Esophagus squamous epithelium (tissue), 5 donors: ENCODE data around the gene MSL1. TPM values are rescaled to one million over a fixed set of nuclear protein-coding genes. Genes with fewer than 3 reads are reported as not detected.
"Not testable (repeated sequence)": the region's sequence is repeated elsewhere in the genome, so short reads cannot be mapped to it uniquely, and the experiment has no call there.

ENCODE experiments used
- DNase-seq: peaks from one replicate; lab custom pipeline; 2025; lab: John Stamatoyannopoulos, UW
- H3K27ac ChIP-seq, 4 donors: fragments of 200-600 bp; sonication (generic); one replicate each; pipeline ENCODE4 v1.5.1; 2016 to 2019; ENCODE audit warnings: mild to moderate bottlenecking in 1 of 4
- H3K27me3 ChIP-seq, 4 donors: fragments of 200-600 bp; sonication (generic); 1 replicate in 3 of 4; 2 replicates in 1 of 4; pipeline versions ENCODE4 v1.5.1 to v1.6.0; 2017 to 2021; ENCODE audit warnings: antibody characterized with exemption in 1 of 4
- H3K36me3 ChIP-seq, 3 donors: fragments of 200-600 bp; sonication (generic); one replicate each; pipeline ENCODE4 v1.5.1; 2016 to 2019
- H3K4me1 ChIP-seq, 3 donors: fragments of 200-600 bp; sonication (generic); one replicate each; pipeline ENCODE4 v1.5.1; 2017 to 2019
- H3K4me3 ChIP-seq, 4 donors: fragments of 200-600 bp; sonication (generic); 1 replicate in 3 of 4; 2 replicates in 1 of 4; pipeline ENCODE4 v1.5.1; 2016 to 2019; ENCODE audit warnings: mild to moderate bottlenecking in 2 of 4, moderate library complexity in 1 of 4
- H3K9me3 ChIP-seq, 3 donors: fragments of 200-600 bp; sonication (generic); one replicate each; pipeline ENCODE4 v1.5.1; 2016 to 2019
- CTCF ChIP-seq, 6 experiments: fragments of 450-650 bp in 4 of 6; fragments of 200-600 bp in 2 of 6; sonication (generic) in 2 of 6; IDR thresholded peaks; one replicate each; pipeline ENCODE4 v1.5.1; 2016 to 2019; ENCODE audit warnings: antibody characterized with exemption in 6 of 6, mild to moderate bottlenecking in 4 of 6, moderate library complexity in 4 of 6
- POLR2A ChIP-seq, 4 donors: fragments of 450-650 bp; IDR thresholded peaks; one replicate each; pipeline ENCODE4 v1.6.1; 2017; ENCODE audit warnings: antibody characterized with exemption in 4 of 4, mild to moderate bottlenecking in 4 of 4, moderate library complexity in 3 of 4
- WGBS, 2 donors: methylation state at CpG; one replicate each; pipeline ENCODE4 v1.1.5; 2018; 5-methylcytosine and 5-hydroxymethylcytosine counted together
- intact Hi-C: fragments of 100-400 bp; cut with DNase I; formaldehyde crosslinking; loops from one replicate; pipeline ENCODE4 v1.15.0; 2022
- total RNA-seq, 4 donors: library from RNA; depleted of rRNA; stranded (reverse); fragments of >200 nt; gene quantifications; one replicate each; pipeline ENCODE4 v1.1.0, GENCODE V29; 2016
- donor health status: DM: yes; HTN: yes; CAD: no.

Gene MSL1
- total RNA-seq, 4 donors from 2014 or later = 41.5 to 59.9 (median 51.5) TPM

- H3K27ac ChIP-seq = peak overlapping the region in 1 of 4 donors; percentile 6
- 88 to 92% methylated on average over 3 of the region's 3 CpGs for WGBS, 2 donors
- peaks cover 16 to 71% (median 23%) of the 10 kb centered on the region in 3 donors for H3K36me3 ChIP-seq
Observed at GRCh38 chr17:40135817-40136216, 14.0 kb downstream of the MSL1 start.

GRCh38 chr17:40139566-40140058 lies 17.8 kb downstream of the MSL1 start:
- peak overlapping the region; percentile 97 to 100 (median 98) for H3K27ac ChIP-seq
- 3 to 8% methylated on average over 14 of the region's 14 CpGs for WGBS, 2 donors
- intact Hi-C loops = no loop called here
- no peaks in the 10 kb centered on the region for H3K27me3 ChIP-seq
- peak overlapping the region; percentile 59 to 97 (median 80) for H3K4me3 ChIP-seq
- TF ChIP-seq POLR2A (IDR thresholded peaks at IDR 0.05) = no peak
- TF ChIP-seq CTCF (IDR thresholded peaks at IDR 0.05) = peak in 2 of 6 experiments; percentile 9 to 22
- no peaks in the 10 kb centered on the region for H3K9me3 ChIP-seq
- DNase-seq = no peak
- H3K36me3 ChIP-seq = peaks cover 1 to 66% (median 14%) of the 10 kb centered on the region in 3 donors
- H3K4me1 ChIP-seq = peaks cover 11 to 37% (median 22%) of the 10 kb centered on the region in 3 donors

More at GRCh38 chr17:40135817-40136216, 14.0 kb downstream of the MSL1 start:
- TF ChIP-seq CTCF (IDR thresholded peaks at IDR 0.05) = no peak
- TF ChIP-seq POLR2A (IDR thresholded peaks at IDR 0.05) = no peak
- no peak for DNase-seq
- Histone ChIP-seq H3K9me3 (no peaks in the 10 kb centered on the region), H3K4me3 (no peak overlapping the region), H3K27me3 (no peaks in the 10 kb centered on the region), H3K4me1 (peaks cover 8 to 16% (median 8%) of the 10 kb centered on the region in 3 donors)
- intact Hi-C loops = no loop called here

- H3K27ac ChIP-seq, intact Hi-C loops, DNase-seq, H3K27me3 ChIP-seq, H3K4me3 ChIP-seq, H3K9me3 ChIP-seq: not testable (repeated sequence)
- H3K4me1 ChIP-seq = peaks cover 11 to 57% (median 26%) of the 10 kb centered on the region in 3 donors
- WGBS, 2 donors = 95 to 96% methylated on average over 2 to 3 of the region's 3 CpGs
- peaks cover 0 to 67% (median 16%) of the 10 kb centered on the region in 3 donors for H3K36me3 ChIP-seq
Observed at GRCh38 chr17:40143166-40143565, 21.4 kb downstream of the MSL1 start.

- TF ChIP-seq CTCF (IDR thresholded peaks at IDR 0.05) (no peak), POLR2A (IDR thresholded peaks at IDR 0.05) (no peak)
- no peak for DNase-seq
- H3K36me3 ChIP-seq = peaks cover 0 to 90% (median 36%) of the 10 kb centered on the region in 3 donors
- no peak overlapping the region for H3K27ac ChIP-seq
- no peaks in the 10 kb centered on the region for H3K9me3 ChIP-seq
- intact Hi-C loops = no loop called here
- no peaks in the 10 kb centered on the region for H3K27me3 ChIP-seq
- WGBS, 2 donors = 90 to 92% methylated on average over 3 of the region's 3 CpGs
- no peak overlapping the region for H3K4me3 ChIP-seq
- peaks cover 2 to 42% (median 19%) of the 10 kb centered on the region in 3 donors for H3K4me1 ChIP-seq
Observed at GRCh38 chr17:40145476-40145875, 23.7 kb downstream of the MSL1 start.

- intact Hi-C loops = no loop called here
- TF ChIP-seq CTCF (IDR thresholded peaks at IDR 0.05) (no peak), POLR2A (IDR thresholded peaks at IDR 0.05) (no peak)
- peaks cover 0 to 98% (median 31%) of the 10 kb centered on the region in 3 donors for H3K36me3 ChIP-seq
Observed at GRCh38 chr17:40148527-40148926, 26.8 kb downstream of the MSL1 start.

More at GRCh38 chr17:40148527-40148926, 26.8 kb downstream of the MSL1 start:
- Histone ChIP-seq H3K27ac (no peak overlapping the region), H3K9me3 (no peaks in the 10 kb centered on the region), H3K4me1 (peaks cover 0 to 26% (median 4%) of the 10 kb centered on the region in 3 donors), H3K27me3 (no peaks in the 10 kb centered on the region), H3K4me3 (no peak overlapping the region)
- 86 to 91% methylated on average over 3 of the region's 3 CpGs for WGBS, 2 donors
- no peak for DNase-seq
